GM23338 (cell line): ENCODE measurements around the gene C3orf22. TPM values are rescaled to one million over a fixed set of nuclear protein-coding genes. Genes with fewer than 3 reads are reported as not detected.

ENCODE experiments used
- ATAC-seq: fragments of 200-7000 bp; cut with Tn5 transposase; 3 replicates; pipeline ENCODE4 v1.9.1; 2020
- DNase-seq: peaks from one replicate; pipeline ENCODE4 v3.0.0-alpha.2; 2015; ENCODE audit warnings: low spot score
- H2AFZ ChIP-seq: fragments of 200-600 bp; sonication (generic); 2 replicates; pipeline ENCODE4 v1.8.0; 2016; ENCODE audit warnings: antibody characterized with exemption, mild to moderate bottlenecking, moderate library complexity
- H3F3A ChIP-seq: fragments of 200-600 bp; sonication (generic); replicated peaks from 2 replicates; pipeline ENCODE4 v1.8.0; 2017; ENCODE audit warnings: antibody characterized with exemption, mixed run types, low read depth
- H3K27ac ChIP-seq: fragments of 200-600 bp; sonication (generic); 2 replicates; pipeline ENCODE4 v1.6.1; 2016; ENCODE audit warnings: low read depth
- H3K27me3 ChIP-seq: fragments of 200-600 bp; sonication (generic); 2 replicates; pipeline ENCODE4 v1.8.0; 2016; ENCODE audit warnings: mild to moderate bottlenecking, mixed run types, moderate library complexity; ENCODE audit not compliant: insufficient read depth
- H3K36me3 ChIP-seq: fragments of 200-600 bp; sonication (generic); 2 replicates; pipeline ENCODE4 v1.8.0; 2016; ENCODE audit warnings: mild to moderate bottlenecking; ENCODE audit not compliant: insufficient read depth
- H3K4me1 ChIP-seq: fragments of 200-600 bp; sonication (generic); 2 replicates; pipeline ENCODE4 v1.8.0; 2016; ENCODE audit warnings: mild to moderate bottlenecking, moderate library complexity; ENCODE audit not compliant: insufficient read depth
- H3K4me2 ChIP-seq: fragments of 200-600 bp; sonication (generic); 2 replicates; pipeline ENCODE4 v1.7.1; 2017; ENCODE audit warnings: mixed run types
- H3K4me3 ChIP-seq: fragments of 200-600 bp; sonication (generic); 2 replicates; pipeline ENCODE4 v1.6.1; 2016; ENCODE audit warnings: mixed run types
- H3K79me2 ChIP-seq: fragments of 200-600 bp; sonication (generic); replicated peaks from 2 replicates; pipeline ENCODE4 v1.8.0; 2017; ENCODE audit warnings: mild to moderate bottlenecking; ENCODE audit not compliant: insufficient read depth
- H3K9me2 ChIP-seq: fragments of 200-600 bp; sonication (generic); 2 replicates; pipeline ENCODE4 v1.8.0; 2017; ENCODE audit not compliant: insufficient read depth
- H4K20me1 ChIP-seq: fragments of 200-600 bp; sonication (generic); replicated peaks from 2 replicates; pipeline ENCODE4 v1.8.0; 2017; ENCODE audit warnings: mild to moderate bottlenecking; ENCODE audit not compliant: insufficient read depth
- H3K27ac Mint-ChIP-seq: 2 replicates; pipeline ENCODE4 v1.8.0; 2020; ENCODE audit warnings: inconsistent platforms, mild to moderate bottlenecking, moderate library complexity, mixed read lengths
- H3K27me3 Mint-ChIP-seq: 3 replicates; pipeline ENCODE4 v1.8.0; 2022; ENCODE audit warnings: low read depth, mild to moderate bottlenecking, moderate library complexity, mixed read lengths, inconsistent platforms; ENCODE audit not compliant: insufficient read depth, poor library complexity
- H3K36me3 Mint-ChIP-seq: 3 replicates; pipeline ENCODE4 v1.8.0; 2021; ENCODE audit warnings: low read depth, mild to moderate bottlenecking, inconsistent platforms, moderate library complexity, mixed read lengths
- H3K4me1 Mint-ChIP-seq: 3 replicates; pipeline ENCODE4 v1.8.0; 2020; ENCODE audit warnings: mild to moderate bottlenecking, inconsistent platforms, mixed read lengths
- H3K4me3 Mint-ChIP-seq: 3 replicates; pipeline ENCODE4 v1.8.0; 2021; ENCODE audit warnings: moderate library complexity, mild to moderate bottlenecking, inconsistent platforms, mixed read lengths
- H3K9me3 Mint-ChIP-seq: 3 replicates; pipeline ENCODE4 v1.8.0; 2020; ENCODE audit warnings: moderate library complexity, mild to moderate bottlenecking, inconsistent platforms, mixed read lengths
- CREB1 ChIP-seq: fragments of 250-450 bp; sonication (Bioruptor Pico); IDR thresholded peaks from 2 replicates; pipeline ENCODE4 v1.5.0; 2020; ENCODE audit warnings: low read depth, mild to moderate bottlenecking, moderate library complexity
- CTCF ChIP-seq, 2 experiments: fragments of 200-600 bp in 1 of 2; sonication (generic) in 1 of 2; conservative IDR thresholded peaks; 2 replicates each; pipeline versions ENCODE4 v1.5.1 to v1.6.1; 2016 to 2017; ENCODE audit warnings: antibody characterized with exemption in 2 of 2, low read depth in 2 of 2, mild to moderate bottlenecking in 2 of 2, moderate library complexity in 1 of 2
- ETS1 ChIP-seq: IDR thresholded peaks from 2 replicates; pipeline ENCODE4 v1.6.1; 2016; ENCODE audit warnings: antibody characterized with exemption
- EZH2 ChIP-seq: fragments of 200-600 bp; sonication (generic); IDR thresholded peaks from one replicate; pipeline ENCODE4 v1.8.0; 2017; ENCODE audit warnings: antibody characterized with exemption, mild to moderate bottlenecking, low read depth; ENCODE audit not compliant: unreplicated experiment
- EZH2phosphoT487 ChIP-seq: fragments of 200-600 bp; sonication (generic); IDR thresholded peaks from one replicate; pipeline ENCODE4 v1.8.1; 2018; ENCODE audit warnings: antibody characterized with exemption; ENCODE audit not compliant: unreplicated experiment
- JUNB ChIP-seq: IDR thresholded peaks from one replicate; pipeline ENCODE4 v1.6.1; 2016; ENCODE audit warnings: antibody characterized with exemption; ENCODE audit not compliant: unreplicated experiment
- NANOG ChIP-seq: IDR thresholded peaks from 2 replicates; pipeline ENCODE4 v1.6.1; 2016; ENCODE audit warnings: antibody characterized with exemption, borderline replicate concordance
- POLR2AphosphoS5 ChIP-seq: IDR thresholded peaks from 2 replicates; pipeline ENCODE4 v1.6.1; 2016; ENCODE audit warnings: antibody characterized with exemption, low read depth
- REST ChIP-seq: IDR thresholded peaks from one replicate; pipeline ENCODE4 v1.6.1; 2018; ENCODE audit warnings: antibody characterized with exemption; ENCODE audit not compliant: unreplicated experiment
- STAT1 ChIP-seq: IDR thresholded peaks from one replicate; pipeline ENCODE4 v1.6.1; 2016; ENCODE audit warnings: antibody characterized with exemption; ENCODE audit not compliant: unreplicated experiment
- ZNF114 ChIP-seq: fragments of 250-450 bp; sonication (Bioruptor Pico); IDR thresholded peaks from 2 replicates; pipeline ENCODE4 v1.5.0; 2020; ENCODE audit warnings: mild to moderate bottlenecking, moderate library complexity
- ZNF331 ChIP-seq: fragments of 250-450 bp; sonication (Bioruptor Pico); IDR thresholded peaks from 2 replicates; pipeline ENCODE4 v1.5.0; 2020; ENCODE audit warnings: low read depth, mild to moderate bottlenecking, moderate library complexity
- ZNF462 ChIP-seq: fragments of 250-450 bp; sonication (Bioruptor Pico); IDR thresholded peaks from 2 replicates; pipeline ENCODE4 v1.5.0; 2020; ENCODE audit warnings: mild to moderate bottlenecking, moderate library complexity
- polyA plus RNA-seq: library from polyadenylated mRNA; unstranded; fragments of >200 nt; fragmentation: Nextera tagmentation; extraction: Ambion mirVana; gene quantifications from 2 replicates; pipeline ENCODE4 v1.2.1, GENCODE V29; 2016
- total RNA-seq: library from RNA; depleted of rRNA; stranded (reverse); fragments of >200 nt; shearing (Covaris generic); gene quantifications from 2 replicates; pipeline ENCODE4 v1.2.3, GENCODE V29; 2014

Gene C3orf22
- total and polyA plus RNA-seq, 2 experiments from 2014 or later: not detected

GRCh38 chr3:126526668-126527005 is 32.1 kb downstream of the C3orf22 start:
- H4K20me1 ChIP-seq: no peaks in the 10 kb centered on the region
- DNase-seq: no peak
- TF ChIP-seq POLR2AphosphoS5: no peak
- no peak for TF ChIP-seq ZNF114
- no peak for TF ChIP-seq STAT1
- TF ChIP-seq EZH2: no peak
- no peak for TF ChIP-seq ZNF331 (CRISPR knock-in tag)
- no peak for TF ChIP-seq JUNB
- TF ChIP-seq ETS1: no peak
- TF ChIP-seq CTCF (conservative IDR thresholded peaks at IDR 0.05; ENCODE audit: low read depth in 2 of 2): no peak
- no peak for TF ChIP-seq NANOG
- TF ChIP-seq ZNF462 (CRISPR knock-in tag): no peak
- no peak for TF ChIP-seq EZH2phosphoT487
- TF ChIP-seq CREB1 (CRISPR knock-in tag): no peak
- no peak for TF ChIP-seq REST
- Mint-ChIP-seq H3K9me3 (no peaks in the 10 kb centered on the region), H3K27ac (no peak overlapping the region), H3K4me3 (no peak overlapping the region), H3K36me3 (no peaks in the 10 kb centered on the region), H3K4me1 (peaks cover 9% of the 10 kb centered on the region), H3K27me3 (peaks cover 11% of the 10 kb centered on the region)
- no peak overlapping the region for H3K27ac ChIP-seq
- H3K4me2 ChIP-seq: no peak overlapping the region
- 0 out of 2 replicates have a peak, but pooled peaks cover 4% of the 10 kb centered on the region for H3K4me1 ChIP-seq
- no peaks in the 10 kb centered on the region for H3K36me3 ChIP-seq
- H3F3A ChIP-seq: no peaks in the 10 kb centered on the region
- ATAC-seq: no peak
- no peak overlapping the region for H3K4me3 ChIP-seq
- H3K9me2 ChIP-seq: no peaks in the 10 kb centered on the region
- peaks cover 16% of the 10 kb centered on the region for H3K27me3 ChIP-seq
- no peaks in the 10 kb centered on the region for H3K79me2 ChIP-seq
- H2AFZ ChIP-seq: no peak overlapping the region
